T follicular helper cell (primary cell): ENCODE data around the gene TENM4.
"Not testable (repeated sequence)": the region's sequence is repeated elsewhere in the genome, so short reads cannot be mapped to it uniquely, and the experiment has no call there.

Experiments used
- DNase-seq: peaks from one replicate; pipeline ENCODE4 v3.0.0-alpha.2; 2020; ENCODE audit warnings: low read depth

The TENM4 gene

DNA sequence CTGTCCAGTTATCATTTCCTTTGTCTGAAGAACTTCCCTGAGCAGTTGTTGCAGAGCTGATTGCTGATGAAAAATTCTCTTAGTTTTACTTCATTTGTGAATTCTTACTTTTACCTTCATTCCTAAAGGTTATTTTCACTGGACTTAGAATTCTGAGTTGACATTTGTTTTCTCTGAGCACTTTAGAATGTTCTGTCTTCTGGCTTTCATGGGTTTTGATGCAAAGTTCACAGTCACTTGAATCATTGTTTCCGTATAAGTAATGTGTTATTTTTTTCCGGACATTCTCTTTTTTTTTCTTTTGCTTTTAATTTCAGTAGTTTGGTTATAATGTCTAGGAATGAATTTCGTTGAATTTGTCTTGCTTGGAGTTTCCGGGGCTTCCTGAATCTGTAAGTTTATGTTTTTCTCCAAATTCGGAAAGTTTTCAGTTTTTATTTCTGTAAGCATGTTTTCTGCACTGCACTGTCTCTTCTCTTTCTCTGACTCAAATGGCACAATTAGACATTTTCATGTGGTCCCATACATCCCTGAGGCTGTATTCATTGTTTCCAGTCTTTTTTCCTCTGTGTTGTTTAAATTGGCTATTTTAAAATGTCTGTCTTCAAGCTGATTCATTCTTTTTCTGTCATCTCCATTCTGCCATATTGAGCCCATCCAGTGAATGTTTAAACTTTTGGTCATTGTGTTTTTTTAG lies 797.7 kb downstream of the TENM4 start:
- no peak for DNase-seq

DNA sequence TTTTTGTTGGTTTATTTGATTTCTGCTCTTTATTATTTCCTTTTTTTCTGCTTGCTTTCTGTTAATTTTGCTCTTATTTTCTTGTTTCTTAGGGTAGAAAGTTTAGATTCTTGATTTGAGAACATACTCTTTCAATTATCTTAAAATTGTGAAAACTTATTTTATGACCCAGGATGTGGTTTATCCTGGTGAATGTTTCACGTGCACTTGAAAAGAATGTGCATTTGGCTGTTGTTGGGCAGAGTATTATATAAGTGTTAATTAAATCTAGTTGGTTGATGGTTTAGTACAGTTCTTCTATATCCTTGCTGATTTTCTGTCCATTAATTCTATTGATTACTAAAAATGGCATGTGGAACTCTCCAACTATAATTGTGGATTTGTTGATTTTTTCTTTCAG lies 799.3 kb downstream of the TENM4 start:
- no peak for DNase-seq

DNA sequence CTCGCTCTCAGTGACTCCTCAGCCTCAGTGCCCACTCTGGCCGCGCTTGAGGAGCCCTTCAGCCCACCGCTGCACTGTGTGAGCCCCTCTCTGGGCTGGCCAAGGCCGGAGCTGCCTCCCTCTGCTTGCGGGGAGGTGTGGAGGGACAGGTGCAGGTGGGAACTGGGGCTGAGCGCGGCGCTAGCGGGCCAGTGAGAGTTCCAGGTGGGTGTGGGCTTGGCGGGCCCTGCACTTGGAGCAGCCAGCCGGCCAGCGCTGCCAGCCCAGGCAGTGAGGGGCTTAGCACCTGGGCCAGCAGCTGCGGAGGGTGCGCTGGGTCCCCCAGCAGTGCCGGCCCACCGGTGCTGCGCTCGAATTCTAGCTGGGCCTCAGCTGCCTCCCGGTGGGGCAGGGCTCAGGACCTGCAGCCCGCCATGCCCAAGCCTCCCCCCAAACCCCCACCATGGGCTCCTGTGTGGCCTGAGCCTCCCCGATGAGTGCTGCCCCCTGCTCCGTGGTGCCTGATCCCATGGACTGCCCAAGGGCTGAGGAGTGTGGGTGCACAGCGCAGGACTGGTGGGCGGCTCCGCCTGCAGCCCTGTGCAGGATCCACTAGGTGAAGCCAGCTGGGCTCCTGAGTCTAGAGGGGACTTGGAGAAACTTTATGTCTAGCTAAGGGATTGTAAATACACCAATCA lies 802.0 kb downstream of the TENM4 start:
- no peak for DNase-seq

DNA sequence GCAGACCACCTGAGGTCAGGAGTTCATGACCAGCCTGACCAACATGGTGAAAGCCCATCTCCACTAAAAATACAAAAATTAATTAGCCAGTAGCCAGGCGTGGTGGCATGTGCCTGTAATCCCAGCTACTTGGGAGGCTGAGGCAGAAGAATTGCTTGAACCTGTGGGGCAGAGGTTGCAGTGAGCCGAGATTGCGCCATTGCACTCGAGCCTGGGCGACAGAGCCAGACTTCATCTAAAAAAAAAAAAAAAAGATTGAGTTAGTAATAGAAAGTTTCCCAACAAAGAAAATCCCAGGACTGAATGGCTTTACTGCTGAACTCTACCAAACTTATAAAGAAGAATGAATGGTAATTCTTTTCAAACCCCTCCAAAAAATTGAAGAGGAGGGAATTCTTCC lies 803.3 kb downstream of the TENM4 start:
- not testable (repeated sequence) for DNase-seq

DNA sequence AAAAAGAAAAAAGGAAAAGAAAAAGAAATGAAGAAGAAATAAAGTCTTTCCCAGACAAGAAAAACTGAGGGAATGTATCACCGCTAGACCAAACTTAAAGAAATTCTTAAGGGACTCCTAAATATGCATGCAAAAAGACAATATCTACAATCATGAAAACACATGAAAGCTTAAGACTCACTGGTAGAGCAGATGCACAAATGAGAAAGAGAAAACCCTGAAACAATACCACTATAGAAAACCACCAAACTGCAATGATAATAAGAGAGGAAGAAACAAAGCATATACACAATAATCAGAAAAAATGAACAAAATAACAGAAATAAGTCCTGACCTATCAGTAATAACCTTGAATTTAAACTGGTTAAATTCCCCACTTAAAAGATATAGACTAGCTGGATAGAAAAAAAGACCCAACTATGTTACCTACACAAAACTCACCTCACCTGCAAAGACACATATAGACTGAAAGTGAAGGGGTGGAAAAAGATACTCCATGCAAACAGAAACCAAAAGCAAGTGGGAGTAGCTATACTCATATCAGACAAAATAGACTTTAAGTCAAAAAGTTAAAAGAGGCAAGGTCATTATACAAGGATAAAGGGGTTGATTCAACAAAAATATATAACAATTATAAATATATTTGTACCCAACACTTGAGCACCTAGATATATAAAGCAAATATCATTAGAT lies 804.9 kb downstream of the TENM4 start:
- no peak for DNase-seq

DNA sequence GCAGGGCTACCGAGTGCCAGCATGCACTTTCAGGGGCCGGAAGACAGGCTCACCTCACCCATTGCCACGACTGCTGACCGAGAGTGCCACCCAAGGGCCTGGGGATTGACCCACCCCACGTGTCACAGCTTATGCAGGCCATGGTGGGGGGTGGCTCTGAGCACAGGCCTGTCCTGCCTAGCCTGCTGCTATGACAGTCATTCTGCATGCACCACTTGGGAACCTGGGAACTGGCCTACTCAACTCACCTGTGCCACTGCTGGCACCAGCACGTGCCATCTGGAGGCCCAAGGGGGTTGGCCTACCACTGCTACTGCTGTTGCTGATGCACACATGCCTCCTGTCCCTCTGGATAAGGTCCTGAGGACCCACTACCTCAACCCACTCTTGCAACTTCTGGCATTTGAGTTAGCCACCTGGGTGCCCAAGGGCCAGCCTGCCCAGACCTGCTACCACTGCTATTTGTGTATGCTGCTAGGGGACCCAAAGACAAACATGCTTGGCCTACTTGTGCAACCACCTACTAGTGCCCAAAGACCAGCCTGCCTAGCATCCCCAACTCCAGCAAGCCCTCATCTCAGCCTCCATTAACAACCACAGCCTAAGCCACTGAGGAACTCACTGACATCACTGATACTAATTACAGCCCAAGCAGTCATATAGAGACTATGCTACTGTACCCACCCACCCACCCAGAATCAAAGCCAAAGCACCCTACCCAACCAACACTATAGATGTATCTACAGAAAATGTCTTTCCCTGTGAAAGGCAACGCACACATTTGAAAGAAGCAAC lies 807.1 kb downstream of the TENM4 start:
- DNase-seq: no peak

DNA sequence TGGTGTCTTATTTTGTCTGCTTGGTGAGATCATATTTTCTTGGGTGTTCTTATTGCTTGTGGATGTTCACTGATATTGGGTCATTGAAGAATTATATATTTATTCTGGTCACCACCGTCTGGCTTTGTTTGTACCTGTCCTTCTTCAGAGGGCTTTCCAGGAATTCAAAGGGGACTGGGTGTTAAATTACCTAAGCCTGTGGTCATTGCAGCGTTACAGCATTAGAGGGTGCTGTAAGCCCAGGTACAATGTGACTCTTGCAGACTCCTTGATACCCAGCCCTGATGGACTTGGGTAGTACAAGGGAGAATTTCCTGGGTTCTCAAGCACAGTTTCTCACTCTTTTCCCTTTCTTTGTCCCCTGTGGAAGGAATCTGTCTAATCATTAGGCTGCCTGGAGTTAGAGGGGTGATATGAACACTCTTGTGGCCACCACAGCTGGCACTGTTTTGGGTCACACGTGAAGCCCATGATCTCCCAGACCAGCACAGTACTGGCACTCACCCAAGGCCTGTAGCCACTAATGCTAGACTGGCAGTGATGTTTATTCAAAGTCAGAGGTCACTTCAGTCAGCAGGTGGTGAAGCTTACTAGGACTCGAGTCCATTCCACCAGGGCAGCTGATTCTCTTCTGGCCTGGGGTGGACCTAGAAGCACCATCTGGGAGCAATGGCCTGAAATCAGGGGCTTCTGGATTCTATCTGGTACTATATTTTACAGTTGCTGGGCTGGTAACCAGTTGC lies 810.1 kb downstream of the TENM4 start:
- no peak for DNase-seq

DNA sequence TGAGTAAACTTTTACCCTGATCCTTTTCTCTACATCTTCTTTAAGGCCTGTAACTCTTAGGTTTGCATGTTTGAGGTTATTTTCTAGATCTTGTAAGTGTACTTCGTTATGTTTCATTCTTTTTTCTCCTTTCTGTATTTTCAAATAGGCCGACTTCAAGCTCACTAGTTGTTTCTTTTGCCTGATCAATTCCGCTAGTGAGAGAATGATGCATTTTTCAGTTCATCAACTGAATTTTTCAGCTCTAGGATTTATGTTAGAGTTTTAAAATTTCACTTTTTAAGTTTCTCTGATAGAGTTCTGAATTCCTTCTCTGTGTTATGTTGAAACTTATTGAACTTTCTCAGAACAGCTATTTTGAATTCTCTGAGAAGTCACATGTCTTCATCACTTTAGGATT lies 810.7 kb downstream of the TENM4 start:
- DNase-seq: no peak

DNA sequence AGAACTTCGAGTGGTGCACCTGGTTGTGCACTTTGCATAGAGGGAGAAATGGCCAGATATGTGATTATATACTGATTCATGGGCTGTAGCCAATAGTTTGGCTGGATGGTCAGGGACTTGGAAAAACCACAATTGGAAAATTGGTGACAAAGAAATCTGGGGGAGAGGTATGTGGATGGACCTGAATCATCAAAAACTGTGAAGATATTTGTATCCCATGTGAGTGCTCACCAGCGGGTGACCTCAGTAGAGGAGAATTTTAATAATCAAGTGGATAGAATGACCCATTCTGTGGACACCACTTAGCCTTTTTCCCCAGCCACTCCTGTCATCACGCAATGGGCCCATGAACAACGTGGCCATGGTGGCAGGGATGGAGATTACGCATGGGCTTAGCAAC lies 818.2 kb downstream of the TENM4 start:
- no peak for DNase-seq

DNA sequence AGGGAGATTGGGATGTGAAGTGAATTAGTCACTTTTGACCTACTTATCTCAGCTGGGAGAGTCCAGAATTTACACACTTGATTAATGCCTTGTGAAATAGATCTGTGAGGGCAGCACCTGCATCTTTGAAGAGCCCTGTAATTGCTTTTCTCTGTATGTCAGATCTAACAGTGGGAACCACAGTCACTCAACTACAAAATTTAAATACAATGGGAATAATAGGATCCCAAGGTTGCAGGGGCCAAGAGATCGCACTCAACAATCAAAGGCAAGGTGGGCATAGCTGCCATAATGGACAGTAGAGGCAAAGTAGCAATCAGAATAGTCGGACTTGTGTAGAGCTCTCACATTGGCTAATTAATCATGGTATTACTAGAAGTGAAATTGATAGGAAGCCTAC lies 820.7 kb downstream of the TENM4 start:
- no peak for DNase-seq

DNA sequence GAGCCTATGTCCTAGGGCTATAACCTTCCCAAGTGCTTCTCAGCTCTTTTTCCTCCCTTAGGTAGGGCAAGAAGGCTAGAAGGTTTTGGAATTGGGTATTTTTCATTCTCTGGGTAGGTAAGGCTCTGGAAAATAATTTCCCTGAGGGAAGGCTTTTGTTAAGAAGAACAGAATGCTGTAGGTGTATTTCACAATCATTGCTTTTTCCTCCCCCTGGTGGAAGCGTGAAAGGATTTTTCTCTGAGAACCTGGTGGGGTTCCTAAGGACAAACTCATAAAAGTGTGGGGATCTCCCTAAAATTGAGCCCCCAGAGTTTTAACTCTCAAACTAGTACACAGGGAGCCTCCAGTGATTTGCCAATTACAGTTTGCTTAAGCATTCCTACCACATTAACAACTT lies 825.1 kb downstream of the TENM4 start:
- no peak for DNase-seq

DNA sequence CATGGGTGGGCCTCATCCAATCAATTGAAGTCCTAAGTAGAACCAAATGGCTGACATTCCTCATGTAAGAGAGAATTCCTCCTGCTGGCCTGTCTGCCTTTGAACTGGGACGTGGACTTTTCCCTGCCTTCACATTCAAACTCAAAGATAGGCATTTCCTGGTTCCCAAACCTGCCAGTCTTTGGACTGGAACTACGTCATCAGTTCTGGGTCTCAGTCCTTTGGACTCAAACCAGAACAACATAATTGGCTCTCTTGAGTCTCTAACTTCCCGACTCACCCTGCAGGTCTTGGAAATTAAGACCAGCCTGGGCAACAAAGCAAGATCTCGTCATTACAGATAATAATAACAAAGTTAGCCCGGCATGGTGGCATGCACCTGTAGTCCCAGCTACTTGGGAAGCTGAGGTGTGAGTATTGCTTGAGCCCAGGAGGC lies 827.4 kb downstream of the TENM4 start:
- DNase-seq: no peak

DNA sequence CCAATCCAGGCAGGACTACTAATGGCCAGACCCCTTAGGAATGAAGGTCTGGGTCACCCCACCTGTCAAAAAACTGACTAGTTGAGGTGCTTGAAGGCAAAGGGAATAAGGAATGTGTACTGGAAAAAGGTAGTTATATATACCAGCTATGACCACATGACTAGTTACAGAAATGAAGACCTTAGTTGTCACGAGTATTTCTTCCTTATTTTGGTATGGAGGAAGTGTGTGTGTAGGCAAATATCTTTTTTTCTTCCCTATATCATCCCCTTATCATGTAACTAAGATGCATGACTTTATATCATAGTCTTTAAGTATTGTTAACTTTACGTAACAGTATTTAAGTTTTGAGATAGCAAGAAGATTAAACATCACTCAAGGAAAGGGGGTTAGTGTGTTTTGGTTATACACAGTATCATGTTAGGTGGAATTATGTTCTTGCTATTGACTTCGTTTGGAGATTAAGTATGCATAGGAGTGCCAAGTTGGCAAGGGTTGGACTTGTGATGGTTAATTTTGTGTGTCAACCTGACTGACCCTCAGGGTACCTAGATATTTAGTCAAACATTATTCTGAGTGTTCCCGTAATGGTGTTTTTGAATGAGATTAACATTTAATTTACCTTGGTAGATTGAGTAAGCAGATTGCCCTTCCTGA lies 828.0 kb downstream of the TENM4 start:
- DNase-seq: no peak

DNA sequence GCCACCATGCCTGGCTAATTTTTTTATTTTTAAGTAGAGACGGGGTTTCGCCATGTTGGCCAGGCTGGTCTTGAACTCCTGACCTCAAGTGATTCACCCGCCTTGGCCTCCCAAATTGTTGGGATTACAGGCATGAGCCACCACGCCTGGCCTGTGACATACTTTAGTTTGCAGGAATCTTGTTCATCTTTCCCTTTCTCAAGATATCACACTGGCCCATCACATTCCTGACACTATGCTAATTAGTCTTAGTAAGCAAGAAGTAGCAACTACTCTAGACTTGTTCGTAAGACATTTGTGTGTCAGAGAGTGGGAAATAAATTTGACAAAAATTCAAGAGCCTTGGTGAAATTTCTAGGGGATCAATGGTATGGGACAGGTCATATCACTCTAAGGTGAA lies 831.5 kb downstream of the TENM4 start:
- DNase-seq: not testable (repeated sequence)

DNA sequence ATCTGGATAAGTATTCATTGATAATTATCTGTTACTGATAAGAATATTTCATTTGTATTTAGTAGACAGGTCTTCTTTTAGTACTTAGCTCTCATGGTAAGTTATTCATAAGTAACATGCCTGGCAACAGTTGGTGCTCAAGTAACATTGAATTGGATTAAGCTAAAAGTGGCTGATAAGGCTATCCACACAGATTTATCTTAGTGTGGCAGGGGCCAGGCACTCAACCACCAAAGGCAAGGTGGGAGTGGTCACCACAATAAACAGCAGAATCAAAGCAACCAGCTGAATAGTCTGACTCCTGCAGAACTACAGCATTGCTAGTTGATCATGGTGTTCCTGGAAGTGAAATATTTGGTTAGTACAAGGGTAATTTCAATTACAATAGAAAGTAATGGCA lies 833.1 kb downstream of the TENM4 start:
- DNase-seq: no peak

DNA sequence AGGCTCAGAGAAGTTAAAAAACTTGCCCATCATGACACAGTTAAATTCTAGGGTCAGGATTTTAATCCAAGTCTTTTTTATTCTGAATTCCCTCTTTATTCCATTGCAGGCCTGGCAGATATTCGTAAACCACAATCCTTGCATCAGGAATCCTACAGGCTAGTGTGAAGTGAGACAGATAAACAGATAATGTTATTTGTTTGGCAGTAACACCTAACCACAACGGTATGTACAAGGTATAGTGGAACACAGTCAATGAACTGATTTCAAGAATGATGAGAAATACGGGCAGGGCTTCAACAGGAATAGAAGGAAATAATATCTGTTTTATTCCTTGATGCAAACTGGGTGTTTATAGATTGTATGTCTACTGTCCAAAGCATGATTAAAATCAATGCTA lies 834.2 kb downstream of the TENM4 start:
- DNase-seq: no peak

DNA sequence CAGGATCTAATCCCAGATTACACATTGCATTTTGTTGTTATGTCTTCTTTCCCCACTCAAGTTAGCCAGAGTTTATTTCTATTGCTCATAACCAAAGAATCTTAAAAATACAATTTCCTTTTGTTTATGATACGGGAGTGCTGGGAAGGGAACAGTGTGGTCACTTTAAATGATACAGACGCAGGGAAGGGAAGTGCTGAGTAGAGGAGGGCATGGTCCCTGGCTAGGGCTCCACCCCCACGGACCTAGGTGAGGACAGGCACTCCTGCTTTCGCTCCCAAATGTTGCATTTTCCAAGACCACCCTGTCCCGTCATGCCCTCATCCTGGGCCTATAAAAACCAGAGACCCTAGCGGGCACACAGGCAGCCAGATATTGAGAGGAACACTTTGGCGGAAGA lies 835.5 kb downstream of the TENM4 start:
- no peak for DNase-seq

DNA sequence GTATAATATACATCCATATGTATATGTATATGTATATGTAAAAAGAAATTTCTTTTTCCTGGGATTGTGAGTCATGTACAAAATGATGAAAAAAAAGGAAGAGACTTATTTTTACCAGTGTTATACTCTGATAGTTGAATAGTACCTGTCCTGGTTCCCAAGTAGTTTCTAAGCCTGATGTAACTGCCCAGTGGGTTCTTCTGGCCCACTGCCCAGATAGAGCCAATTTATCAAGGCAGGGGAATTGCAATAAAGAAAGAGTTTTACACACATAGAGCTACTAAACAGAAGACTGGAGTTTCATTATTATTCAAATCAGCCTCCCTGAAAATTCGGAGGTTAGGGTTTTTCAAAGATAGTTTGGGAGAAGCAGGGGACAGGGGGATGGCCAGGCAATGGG lies 837.0 kb downstream of the TENM4 start:
- no peak for DNase-seq
